ENCODE results near the gene ARF3.

GRCh38 chr12:48930475-48930874 lies 26.8 kb downstream of the ARF3 start:
- TF ChIP-seq CTCF (conservative IDR thresholded peaks at IDR 0.05; ENCODE audit: low read length), result no peak
- no peak for TF ChIP-seq EZH2phosphoT487 (IDR thresholded peaks at IDR 0.05; ENCODE audit: borderline replicate concordance)
